ENCODE data around the gene TRIP12. TPM values are rescaled to one million over a fixed set of nuclear protein-coding genes. Genes with fewer than 3 reads are reported as not detected.
"Not testable (repeated sequence)": the region's sequence is repeated elsewhere in the genome, so short reads cannot be mapped to it uniquely, and the experiment has no call there.

TRIP12 gene
- total RNA-seq, 1 donor from 2014 or later, result 238 TPM

GRCh38 chr2:229873123-229873581, 48.7 kb downstream of the TRIP12 start:
- peak; percentile 25 for DNase-seq

GRCh38 chr2:229870903-229871656, 50.7 kb downstream of the TRIP12 start:
- no peak for DNase-seq

- DNase-seq, result no peak
Observed at GRCh38 chr2:229869226-229869625, 52.6 kb downstream of the TRIP12 start.

- no peak for DNase-seq
Observed at GRCh38 chr2:229868794-229869193, 53.0 kb downstream of the TRIP12 start.

GRCh38 chr2:229865033-229865432, 56.8 kb downstream of the TRIP12 start:
- no peak for DNase-seq

GRCh38 chr2:229861431-229861830, 60.4 kb downstream of the TRIP12 start:
- no peak for DNase-seq

- no peak for DNase-seq
Observed at GRCh38 chr2:229860334-229860733, 61.5 kb downstream of the TRIP12 start.

GRCh38 chr2:229858351-229858750, 63.5 kb downstream of the TRIP12 start:
- no peak for DNase-seq

GRCh38 chr2:229857634-229858033, 64.2 kb downstream of the TRIP12 start:
- DNase-seq, result no peak

GRCh38 chr2:229856413-229856812, 65.4 kb downstream of the TRIP12 start:
- DNase-seq, result no peak

GRCh38 chr2:229855116-229855515, 66.7 kb downstream of the TRIP12 start:
- no peak for DNase-seq

- DNase-seq, result peak; percentile 97
Observed at GRCh38 chr2:229852565-229852964, 69.2 kb downstream of the TRIP12 start.

- DNase-seq, result no peak
Observed at GRCh38 chr2:229851870-229852269, 69.9 kb downstream of the TRIP12 start.

- DNase-seq, result not testable (repeated sequence)
Observed at GRCh38 chr2:229850355-229851275, 71.2 kb downstream of the TRIP12 start.

- peak; percentile 81 for DNase-seq
Observed at GRCh38 chr2:229849073-229849472, 72.7 kb downstream of the TRIP12 start.

- no peak for DNase-seq
Observed at GRCh38 chr2:229843613-229844012, 78.2 kb downstream of the TRIP12 start.

GRCh38 chr2:229838729-229839128, 83.1 kb downstream of the TRIP12 start:
- DNase-seq, result no peak

- DNase-seq, result no peak
Observed at GRCh38 chr2:229836847-229837246, 85.0 kb downstream of the TRIP12 start.

- DNase-seq, result no peak
Observed at GRCh38 chr2:229835596-229836283, 86.1 kb downstream of the TRIP12 start.

- not testable (repeated sequence) for DNase-seq
Observed at GRCh38 chr2:229834368-229834767, 87.4 kb downstream of the TRIP12 start.

- DNase-seq, result peak; percentile 79
Observed at GRCh38 chr2:229832510-229832898, 89.3 kb downstream of the TRIP12 start.

GRCh38 chr2:229831805-229832509, 89.9 kb downstream of the TRIP12 start:
- no peak for DNase-seq

Data from dermis blood vessel endothelial cell (primary cell).